ENCODE data around the gene ARHGEF2.

The ARHGEF2 gene

DNA sequence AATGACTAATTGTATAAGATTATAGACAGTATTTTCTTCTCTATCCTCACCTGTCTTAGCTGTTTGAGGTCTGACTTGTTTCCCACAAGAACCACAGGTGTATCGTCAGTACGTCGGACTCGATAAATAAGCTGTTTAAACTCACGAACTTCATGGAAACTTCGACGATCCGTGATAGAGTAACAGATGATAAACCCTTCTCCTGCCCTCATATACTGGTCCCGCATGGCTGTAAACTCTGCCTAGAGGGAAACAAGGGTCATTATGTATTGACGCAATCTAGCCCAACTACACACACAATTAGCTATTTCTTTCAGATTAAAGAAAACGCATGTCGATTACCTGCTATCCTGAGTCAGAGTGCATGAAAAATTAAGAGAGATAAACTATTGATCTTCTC, 74.1 kb downstream of the ARHGEF2 start:
- no peak overlapping the region for H3K4me3 ChIP-seq (ENCODE audit: control insufficient read depth, low read depth, low read length)
- DNase-seq (ENCODE audit: low read depth) = no peak
- TF ChIP-seq, protein P1, sequence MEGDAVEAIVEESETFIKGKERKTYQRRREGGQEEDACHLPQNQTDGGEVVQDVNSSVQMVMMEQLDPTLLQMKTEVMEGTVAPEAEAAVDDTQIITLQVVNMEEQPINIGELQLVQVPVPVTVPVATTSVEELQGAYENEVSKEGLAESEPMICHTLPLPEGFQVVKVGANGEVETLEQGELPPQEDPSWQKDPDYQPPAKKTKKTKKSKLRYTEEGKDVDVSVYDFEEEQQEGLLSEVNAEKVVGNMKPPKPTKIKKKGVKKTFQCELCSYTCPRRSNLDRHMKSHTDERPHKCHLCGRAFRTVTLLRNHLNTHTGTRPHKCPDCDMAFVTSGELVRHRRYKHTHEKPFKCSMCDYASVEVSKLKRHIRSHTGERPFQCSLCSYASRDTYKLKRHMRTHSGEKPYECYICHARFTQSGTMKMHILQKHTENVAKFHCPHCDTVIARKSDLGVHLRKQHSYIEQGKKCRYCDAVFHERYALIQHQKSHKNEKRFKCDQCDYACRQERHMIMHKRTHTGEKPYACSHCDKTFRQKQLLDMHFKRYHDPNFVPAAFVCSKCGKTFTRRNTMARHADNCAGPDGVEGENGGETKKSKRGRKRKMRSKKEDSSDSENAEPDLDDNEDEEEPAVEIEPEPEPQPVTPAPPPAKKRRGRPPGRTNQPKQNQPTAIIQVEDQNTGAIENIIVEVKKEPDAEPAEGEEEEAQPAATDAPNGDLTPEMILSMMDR (conservative IDR thresholded peaks at IDR 0.05; ENCODE audit: control insufficient read depth, insufficient read depth, low read depth, low read length) = no peak

DNA sequence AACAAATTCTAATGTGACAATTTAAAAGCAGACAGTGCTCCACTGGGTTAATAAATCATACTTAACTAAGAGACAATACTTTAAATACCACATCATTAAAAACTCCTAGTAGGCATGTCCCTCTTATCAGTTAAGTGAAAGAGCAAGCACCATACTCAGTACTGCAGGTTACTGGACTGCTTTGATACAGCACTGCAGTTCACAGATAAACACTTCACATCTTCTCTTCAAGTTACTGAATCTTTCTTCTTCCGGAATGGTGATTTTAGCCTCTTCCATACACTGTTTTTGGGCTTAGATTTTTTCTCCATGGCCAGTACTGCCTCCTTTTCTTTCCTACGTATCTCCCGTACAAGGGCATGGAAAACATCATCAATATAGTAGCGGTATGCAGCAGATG, 78.2 kb downstream of the ARHGEF2 start:
- no peak for DNase-seq (ENCODE audit: low read depth)
- H3K4me3 ChIP-seq (ENCODE audit: control insufficient read depth, low read depth, low read length) = no peak overlapping the region
- TF ChIP-seq, protein P1 (conservative IDR thresholded peaks at IDR 0.05; ENCODE audit: control insufficient read depth, insufficient read depth, low read depth, low read length) = no peak

DNA sequence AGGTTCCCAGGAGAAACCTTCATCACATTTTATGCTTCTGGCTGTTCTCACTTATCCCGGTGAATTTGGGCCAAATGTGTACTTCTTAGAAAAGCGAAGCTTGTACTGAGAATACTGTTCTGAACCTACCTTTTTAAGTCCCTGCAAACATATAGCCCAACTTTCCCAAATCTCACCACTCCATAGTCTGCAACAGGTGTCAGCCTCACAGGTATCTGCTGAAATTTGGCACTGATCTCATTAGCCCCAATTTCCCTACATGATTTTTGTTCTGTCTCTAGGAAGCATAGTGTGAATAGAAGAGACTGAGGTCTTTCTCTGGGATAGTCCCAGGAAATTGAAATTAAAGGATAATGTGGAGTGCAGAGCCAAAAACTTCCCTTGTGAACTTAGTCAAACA, 78.7 kb downstream of the ARHGEF2 start:
- DNase-seq (ENCODE audit: low read depth) = no peak
- TF ChIP-seq, protein P1 (conservative IDR thresholded peaks at IDR 0.05; ENCODE audit: control insufficient read depth, insufficient read depth, low read depth, low read length) = no peak
- H3K4me3 ChIP-seq (ENCODE audit: control insufficient read depth, low read depth, low read length) = no peak overlapping the region

DNA sequence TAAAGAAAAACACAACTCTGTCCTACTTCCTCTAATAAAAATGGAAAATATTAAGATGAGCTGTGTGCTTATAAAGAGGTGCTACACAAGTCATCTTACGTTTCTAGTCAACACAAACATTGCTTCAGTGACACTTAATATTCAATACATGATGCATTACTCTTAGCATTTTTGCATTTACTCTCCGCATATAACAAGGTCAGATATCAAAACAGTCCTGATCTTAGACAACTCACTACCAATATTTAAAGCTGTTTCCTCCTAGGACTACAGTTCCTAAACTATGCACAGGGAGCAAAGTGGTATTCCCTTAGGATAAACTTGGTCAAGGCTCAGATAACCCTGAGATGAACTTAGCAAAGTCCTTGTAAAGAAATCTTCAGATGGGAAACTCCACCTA, 79.5 kb downstream of the ARHGEF2 start:
- TF ChIP-seq, protein P1 (conservative IDR thresholded peaks at IDR 0.05; ENCODE audit: control insufficient read depth, insufficient read depth, low read depth, low read length) = no peak
- no peak overlapping the region for H3K4me3 ChIP-seq (ENCODE audit: control insufficient read depth, low read depth, low read length)
- DNase-seq (ENCODE audit: low read depth) = no peak

DNA sequence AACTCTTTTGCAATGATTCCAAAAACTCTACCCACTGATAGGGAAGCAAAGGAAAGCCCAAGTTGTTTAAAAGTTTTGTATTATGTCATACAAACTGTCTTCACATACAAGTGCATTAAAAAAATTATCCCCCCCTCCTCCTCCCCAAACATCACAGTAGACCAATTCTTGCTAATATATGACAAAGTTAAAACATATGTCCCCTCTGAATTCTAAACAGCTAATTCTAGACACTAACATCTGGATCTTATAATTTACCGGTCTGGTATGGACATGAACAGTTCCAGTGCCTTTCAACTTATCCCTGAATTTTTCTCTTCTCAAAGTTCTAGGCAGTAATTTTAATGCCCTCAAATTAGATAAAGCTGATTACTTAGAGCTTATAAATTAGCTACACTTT, 80.6 kb downstream of the ARHGEF2 start:
- TF ChIP-seq, protein P1 (conservative IDR thresholded peaks at IDR 0.05; ENCODE audit: control insufficient read depth, insufficient read depth, low read depth, low read length) = no peak
- H3K4me3 ChIP-seq (ENCODE audit: control insufficient read depth, low read depth, low read length) = no peak overlapping the region
- no peak for DNase-seq (ENCODE audit: low read depth)

Data from fibroblast of mammary gland (primary cell).